ENCODE measurements around the gene HSPA12B.

HSPA12B gene, protein sequence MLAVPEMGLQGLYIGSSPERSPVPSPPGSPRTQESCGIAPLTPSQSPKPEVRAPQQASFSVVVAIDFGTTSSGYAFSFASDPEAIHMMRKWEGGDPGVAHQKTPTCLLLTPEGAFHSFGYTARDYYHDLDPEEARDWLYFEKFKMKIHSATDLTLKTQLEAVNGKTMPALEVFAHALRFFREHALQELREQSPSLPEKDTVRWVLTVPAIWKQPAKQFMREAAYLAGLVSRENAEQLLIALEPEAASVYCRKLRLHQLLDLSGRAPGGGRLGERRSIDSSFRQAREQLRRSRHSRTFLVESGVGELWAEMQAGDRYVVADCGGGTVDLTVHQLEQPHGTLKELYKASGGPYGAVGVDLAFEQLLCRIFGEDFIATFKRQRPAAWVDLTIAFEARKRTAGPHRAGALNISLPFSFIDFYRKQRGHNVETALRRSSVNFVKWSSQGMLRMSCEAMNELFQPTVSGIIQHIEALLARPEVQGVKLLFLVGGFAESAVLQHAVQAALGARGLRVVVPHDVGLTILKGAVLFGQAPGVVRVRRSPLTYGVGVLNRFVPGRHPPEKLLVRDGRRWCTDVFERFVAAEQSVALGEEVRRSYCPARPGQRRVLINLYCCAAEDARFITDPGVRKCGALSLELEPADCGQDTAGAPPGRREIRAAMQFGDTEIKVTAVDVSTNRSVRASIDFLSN

DNA sequence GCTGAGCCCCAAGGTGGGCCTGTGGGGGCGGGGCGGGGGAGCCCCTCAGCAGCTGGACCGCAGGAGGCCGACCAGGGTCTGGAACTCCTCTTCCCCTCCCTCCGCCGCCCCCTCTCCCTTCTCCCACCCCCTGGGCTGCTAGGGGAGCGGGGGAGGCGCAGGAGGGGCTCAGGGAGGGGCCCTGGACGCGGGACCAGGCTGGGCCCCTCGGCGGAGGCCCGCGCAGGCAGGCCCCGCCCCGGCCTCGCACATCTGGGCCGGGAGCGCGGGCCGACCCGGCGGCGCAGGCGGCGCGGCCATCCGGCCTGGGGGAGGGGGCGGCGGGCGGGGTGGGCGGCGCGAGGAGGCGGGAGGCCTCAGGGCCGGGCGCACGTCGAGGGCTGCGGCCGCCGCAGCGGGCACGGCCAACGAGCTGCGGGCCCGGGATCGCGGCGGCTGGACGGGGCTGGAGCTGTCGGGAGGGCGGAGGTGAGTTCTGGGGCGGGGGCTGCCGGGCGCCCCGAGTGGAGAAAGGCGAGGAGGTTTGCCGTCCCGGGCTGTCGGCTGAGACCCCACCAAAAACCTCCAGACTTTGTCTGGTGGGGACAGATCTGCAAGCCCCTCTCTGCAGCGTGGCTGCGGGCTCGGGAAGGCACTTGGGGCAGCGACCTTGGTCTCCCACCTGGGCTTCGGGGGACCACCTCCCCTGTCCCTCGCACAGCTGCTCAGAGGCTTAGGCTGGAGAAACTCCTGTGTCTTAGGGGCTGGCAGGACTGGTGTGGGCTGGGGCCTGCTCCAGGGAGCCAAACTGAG lies at the start of gene HSPA12B:
TSS of gene HSPA12B (plus strand) at position 359 of the 792 bp plus-strand sequence. CDS start 5,990 bp downstream, outside the sequence.
- no peak for DNase-seq

DNA sequence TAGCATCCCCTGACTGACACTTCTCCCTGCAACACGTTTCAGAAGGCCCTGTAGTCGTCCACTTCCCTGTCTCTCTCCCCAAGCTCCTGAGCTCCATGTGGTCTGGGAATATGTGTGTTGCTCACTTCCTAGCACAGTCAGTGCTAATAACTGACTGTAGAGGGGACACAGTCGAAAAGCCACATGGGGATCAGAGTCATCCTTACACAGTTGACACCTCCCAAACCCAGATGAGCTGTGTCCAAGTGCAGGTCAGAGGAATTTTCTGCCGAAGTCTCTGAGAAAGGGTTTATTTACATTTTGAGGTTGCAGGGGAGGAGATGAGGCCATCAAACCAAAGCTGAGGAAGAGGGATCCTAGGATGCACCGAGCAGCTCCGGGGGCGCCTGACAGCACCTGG lies 47.1 kb upstream of the HSPA12B start:
- DNase-seq: no peak

DNA sequence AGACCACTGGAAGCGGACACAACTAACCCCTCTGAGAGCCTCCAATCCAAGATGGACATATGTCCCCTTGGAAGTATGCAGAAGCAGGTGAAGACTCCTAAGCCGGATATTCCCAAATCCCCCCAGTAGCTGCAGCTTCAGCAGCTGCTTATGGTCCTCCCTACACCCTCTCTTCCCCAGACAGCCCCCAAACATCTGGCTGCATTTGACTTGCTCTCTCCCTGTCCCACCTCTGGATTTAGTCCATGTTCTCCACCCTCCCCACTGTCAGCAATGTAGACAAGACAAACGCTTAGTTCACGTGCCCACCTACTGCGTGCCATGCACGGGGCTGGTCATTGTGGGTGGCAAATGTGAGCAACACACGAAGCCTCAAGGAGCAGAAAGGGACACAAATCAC lies 46.1 kb upstream of the HSPA12B start:
- no peak for DNase-seq

DNA sequence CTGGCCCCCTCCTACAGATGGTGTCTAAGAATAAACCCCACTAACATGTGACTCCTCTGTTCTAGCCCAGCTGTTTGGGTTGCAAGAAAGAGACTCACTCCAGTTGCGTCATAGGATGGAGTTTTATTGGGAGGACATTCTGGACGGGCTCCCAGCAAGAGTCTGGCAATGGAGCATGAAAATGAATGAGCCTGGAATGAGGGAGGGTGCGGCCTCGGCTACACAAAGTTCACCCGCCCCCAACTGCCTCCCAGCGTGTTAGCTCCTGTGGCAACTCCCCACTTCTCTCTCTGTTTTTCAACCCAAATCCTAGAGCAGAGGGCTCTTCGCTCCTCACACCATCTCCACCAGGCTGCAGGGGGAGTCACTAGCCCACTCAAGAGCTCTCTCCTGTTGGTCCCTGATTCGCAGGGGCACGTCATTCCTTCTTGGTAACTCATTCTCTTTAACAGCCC lies 45.6 kb upstream of the HSPA12B start:
- DNase-seq: no peak

DNA sequence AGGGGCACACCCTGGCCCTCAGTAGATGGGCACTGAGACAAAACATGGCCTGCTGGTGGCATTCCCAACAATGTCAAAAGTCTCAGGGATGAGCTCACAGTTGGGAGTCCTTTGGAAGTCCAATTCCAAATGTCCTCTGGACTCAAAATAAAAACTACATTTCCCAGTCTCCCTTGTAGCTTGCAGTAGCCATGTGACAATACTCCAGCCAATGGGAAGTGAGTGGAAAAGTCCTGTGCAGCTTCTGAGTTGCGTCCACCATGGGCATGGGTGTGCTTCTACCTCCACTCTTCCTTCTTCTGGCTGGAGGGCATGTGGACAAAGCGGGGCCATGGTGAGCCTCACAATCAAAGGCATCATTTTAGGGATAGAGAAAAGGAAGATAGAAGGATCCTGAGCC lies 44.8 kb upstream of the HSPA12B start:
- peak in 1 of 2 experiments; percentile 47 for DNase-seq

DNA sequence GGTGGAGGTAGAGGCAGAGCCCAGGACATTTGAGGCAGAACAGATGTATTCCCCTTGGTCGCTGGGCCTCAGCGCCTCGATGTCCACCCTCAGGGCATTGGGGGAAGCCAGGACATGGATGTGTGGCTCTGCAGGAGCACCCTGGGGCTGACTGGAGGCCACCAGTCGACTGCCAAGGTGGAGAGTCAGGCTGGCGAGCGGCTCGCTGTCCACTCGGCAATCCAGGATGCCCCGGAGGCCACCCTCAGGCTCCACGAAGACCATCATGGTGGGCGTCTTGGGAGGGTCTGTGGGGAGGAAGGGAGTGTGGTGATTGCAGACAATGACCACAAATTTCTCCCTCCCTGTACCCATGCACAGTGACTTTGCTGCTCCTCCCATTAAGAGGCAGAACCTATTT lies 42.5 kb upstream of the HSPA12B start:
- no peak for DNase-seq

DNA sequence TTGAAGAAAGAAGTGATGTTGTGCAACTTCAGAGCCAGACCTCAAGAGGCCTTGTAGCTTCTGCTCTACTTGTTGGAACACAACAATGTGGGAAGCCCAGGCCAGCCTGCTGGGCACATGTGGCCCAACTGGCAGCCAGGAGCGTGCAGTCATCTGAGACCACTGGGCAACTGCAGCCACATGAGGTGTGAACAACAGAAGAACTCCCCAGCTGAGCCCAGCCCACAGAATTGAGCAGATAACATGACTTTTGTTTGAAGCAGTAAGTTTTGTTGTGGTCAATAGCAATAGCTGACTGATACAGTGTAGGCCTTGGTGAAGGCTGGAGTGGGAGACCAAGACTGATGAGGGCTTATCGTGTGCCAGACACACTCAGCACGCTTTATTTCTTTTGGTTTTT lies 42.1 kb upstream of the HSPA12B start:
- no peak for DNase-seq

DNA sequence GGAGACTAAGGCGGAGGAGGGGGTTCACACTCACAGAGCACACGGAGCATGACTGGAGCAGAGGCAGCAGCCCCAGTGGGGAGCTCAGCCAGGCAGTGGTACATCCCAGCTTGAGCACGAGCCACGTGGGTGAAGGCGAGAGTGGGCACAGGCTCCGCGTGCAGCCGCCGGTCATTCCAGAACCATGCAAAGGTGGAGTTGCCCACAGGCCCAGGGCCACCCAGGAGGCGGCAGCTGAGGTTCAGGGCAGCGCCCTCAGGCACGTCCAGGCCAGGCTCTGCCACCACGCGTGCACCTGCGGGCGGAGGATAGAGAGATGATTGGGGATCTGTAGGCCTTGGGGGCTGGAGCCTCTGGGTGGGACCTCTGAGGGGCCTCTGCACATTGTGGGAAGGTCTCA lies 41.2 kb upstream of the HSPA12B start:
- DNase-seq: no peak

DNA sequence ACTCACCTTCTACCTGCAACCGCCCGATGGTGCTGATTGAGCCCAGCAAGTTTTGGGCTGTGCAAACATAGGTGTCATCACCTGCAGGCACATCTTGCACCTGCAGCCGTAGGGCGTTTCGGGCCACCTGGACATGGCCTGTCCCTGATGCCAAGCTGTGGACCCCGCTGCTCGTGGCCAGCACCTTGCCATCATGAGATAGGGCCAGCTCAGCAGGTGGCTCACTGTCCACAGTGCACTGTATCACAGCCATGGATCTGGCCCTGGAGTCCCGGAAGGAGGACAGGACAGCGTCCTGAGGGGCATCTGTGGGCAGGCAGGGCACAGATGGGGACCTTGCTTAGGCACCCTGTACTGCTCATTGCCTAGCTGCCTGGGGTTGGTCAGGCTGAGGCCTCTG lies 40.6 kb upstream of the HSPA12B start:
- no peak for DNase-seq

DNA sequence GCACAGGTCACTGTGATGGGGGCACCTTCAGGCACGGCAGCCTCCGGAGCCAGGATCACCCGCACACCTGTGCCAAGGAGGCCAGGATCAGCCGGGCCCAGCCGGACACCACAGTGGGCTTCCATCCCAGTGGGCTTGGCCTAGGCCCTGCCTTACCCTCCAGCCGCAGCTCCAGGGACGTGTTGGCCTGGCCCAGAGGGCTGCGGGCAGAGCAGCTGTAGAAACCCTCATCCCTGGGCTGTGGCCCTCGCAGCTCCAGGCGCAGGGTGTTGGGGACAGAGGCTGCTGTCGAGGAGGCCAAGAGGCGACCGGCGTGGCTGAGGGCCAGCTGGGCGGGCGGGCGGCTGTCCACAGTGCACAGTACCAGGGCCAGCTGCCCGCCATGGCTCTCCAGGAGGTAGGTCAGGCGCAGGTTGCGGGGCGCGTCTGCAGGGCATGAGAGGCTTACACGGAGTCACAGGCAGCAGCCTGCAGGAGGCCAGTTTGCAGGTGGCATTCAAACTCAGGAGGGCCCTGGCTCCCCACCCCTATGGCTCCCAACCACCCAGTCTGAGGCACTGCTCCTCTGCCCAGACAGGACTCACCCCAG lies 39.7 kb upstream of the HSPA12B start:
- DNase-seq: no peak

DNA sequence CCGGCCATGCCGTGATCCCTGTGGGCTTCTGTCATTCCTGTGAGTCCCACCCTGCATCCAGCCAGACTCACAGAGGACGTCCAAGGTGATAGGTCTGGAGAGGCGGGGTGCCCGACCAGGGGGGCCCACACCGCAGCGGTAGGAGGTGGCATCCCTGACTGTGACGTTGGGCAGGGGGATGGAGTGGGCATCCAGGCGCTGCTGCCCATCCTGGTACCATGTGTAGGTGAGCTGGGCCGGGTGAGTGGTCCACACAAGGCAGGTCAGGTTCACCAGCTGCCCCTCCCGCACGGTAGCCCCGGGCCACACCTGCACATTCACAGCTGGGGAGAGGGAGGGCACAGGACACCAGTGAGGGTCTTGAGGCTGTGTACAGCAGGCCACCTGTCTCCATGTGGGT lies 39.1 kb upstream of the HSPA12B start:
- no peak for DNase-seq

DNA sequence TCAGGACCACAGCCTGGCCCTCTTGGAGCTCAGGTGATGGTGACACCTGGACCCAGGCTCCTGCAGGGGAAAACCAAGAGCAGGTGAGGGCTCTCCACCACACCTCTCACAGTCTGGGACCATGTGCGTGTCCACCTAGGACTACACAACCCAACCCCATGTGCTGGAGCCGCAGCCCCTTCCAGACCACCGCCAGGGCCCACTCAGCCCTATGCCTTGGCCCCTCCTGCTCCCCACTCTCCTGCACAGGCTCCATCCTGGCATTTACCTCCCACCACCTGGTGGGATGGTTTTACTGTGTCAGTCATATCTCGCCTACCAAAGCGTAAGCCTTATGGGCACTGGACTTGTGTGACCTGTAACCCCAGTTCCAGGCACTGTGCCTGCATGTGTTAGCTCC lies 37.6 kb upstream of the HSPA12B start:
- no peak for DNase-seq

DNA sequence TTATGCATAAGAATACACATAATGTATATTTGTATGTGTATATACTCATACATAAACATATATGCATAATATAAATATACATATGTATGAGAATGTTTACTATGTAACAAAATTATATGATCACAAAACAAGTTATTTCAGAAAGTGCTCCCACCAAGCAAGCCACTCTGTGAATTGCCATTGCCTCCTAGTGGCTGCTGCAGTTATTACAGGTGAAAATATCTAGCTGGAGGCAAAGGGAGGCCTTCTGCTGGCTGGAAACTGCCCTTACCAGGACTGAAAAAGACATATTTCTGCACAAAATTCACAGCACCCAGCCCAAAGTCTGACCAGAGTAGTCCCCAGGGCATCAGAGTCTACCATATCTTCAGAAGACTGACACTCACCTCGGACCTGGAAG lies 36.3 kb upstream of the HSPA12B start:
- DNase-seq: peak; percentile 16 to 50

DNA sequence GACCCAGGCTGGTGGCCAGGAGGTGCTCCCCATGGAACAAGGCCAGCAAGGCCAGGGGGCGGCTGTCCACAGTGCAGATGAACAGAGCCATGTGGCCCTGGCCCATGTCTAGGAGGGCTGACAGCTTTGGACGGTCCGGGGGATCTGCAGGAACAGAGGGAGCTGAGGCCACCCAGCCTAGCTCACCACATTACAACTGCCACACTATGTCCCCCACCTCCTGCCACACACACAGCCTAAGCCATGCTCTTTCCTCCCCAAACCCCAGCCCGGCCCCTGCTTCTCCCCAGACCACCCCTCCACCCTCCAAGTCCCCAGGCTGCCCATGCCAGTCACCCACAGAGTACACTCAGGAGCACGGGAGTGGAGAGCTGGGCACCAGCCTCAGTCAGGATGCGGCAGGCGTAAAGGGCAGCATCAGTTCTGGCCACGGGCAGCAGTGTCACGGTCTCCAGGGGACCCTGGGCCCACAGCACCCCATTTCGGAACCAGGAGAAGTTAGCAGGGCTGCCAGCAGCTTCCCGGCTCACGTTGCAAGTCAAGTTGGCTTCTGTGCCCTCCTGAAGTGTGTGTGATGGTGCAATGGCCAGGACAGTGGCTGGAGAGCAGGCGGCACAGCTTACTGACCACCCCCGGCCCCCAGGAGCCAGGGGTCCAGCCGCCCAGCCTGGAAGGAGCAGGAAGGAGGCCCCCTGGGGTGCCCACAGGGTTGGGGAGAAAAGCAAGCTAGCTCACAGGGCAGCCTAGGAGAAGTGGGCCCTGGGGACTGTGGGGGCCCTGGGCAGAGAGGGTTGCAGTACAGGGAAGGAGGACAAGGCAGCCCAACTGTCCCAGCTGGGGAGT lies 35.5 kb upstream of the HSPA12B start:
- DNase-seq: no peak

DNA sequence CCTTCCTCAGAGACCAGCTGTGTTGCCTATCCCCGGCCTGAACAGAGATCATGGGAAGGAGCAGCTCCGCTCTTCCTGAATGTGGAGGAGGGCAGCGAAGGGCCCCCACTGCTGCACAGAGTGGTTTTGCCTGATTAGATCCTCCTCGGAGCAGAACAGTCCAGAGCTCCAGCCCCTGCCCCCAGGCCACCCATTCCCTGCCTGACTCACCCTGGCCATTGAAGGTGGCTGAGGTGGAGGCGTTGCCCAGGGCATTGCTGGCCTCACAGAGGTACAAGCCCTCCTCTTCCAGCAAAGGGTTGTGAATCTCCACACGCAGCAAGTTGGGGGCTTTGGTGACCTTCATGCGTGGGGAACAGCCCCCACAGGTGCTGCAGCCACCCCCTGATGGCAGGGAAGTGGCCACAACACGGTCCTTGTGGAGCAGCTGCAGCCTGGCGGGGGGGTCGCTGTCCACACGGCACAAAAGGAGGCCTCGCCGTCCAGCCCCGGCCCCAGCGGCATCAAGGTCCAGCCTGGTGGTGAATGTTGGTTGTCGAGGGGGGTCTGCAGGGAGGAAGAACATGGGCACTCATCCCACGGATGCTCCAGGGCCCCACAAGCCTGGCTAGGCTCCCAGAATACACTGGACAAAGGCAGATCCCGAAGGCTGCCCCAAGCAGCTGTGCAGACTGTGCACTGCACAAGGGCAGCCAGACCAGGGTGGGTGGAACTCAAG lies 34.7 kb upstream of the HSPA12B start:
- DNase-seq: no peak

DNA sequence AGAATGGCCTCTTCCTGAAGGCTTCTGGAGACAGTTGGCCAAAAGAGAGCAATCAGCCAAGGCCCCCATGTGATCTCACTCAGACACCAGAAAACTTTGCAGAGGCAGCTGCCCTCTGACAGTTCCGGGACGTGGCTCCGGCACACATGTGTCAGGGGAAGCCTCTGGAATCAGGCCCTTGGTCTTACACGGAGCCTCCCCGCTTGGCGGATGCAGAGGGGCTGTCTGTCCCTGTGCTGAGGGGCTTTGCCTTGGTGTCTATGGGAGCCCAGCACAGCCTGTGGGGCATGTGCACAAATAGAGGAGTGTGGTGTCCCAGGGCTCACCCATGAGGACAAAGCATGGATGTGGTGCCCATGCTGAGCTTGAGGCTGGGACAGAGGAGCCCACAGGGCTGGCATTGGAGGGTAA lies 33.9 kb upstream of the HSPA12B start:
- no peak for DNase-seq

DNA sequence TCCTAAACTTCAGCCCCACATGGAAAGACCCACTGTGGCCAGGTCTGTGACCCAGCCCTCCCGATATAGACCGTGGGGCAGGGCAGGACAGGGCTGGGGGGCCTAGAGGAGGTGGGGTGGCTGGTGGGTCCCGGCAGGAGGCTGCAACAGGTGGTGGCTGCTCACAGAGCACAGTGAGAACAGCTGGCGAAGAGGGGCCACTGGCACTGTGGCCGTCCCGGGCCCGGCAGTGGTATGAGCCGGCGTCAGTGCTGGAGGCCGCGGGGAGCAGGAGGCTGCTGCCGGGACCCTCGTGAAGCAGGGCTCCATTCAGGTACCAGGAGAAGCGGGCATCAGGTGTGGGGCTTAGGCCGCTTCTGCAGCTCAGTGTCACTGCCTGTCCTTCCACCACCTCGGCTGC lies 33.4 kb upstream of the HSPA12B start:
- DNase-seq: no peak

DNA sequence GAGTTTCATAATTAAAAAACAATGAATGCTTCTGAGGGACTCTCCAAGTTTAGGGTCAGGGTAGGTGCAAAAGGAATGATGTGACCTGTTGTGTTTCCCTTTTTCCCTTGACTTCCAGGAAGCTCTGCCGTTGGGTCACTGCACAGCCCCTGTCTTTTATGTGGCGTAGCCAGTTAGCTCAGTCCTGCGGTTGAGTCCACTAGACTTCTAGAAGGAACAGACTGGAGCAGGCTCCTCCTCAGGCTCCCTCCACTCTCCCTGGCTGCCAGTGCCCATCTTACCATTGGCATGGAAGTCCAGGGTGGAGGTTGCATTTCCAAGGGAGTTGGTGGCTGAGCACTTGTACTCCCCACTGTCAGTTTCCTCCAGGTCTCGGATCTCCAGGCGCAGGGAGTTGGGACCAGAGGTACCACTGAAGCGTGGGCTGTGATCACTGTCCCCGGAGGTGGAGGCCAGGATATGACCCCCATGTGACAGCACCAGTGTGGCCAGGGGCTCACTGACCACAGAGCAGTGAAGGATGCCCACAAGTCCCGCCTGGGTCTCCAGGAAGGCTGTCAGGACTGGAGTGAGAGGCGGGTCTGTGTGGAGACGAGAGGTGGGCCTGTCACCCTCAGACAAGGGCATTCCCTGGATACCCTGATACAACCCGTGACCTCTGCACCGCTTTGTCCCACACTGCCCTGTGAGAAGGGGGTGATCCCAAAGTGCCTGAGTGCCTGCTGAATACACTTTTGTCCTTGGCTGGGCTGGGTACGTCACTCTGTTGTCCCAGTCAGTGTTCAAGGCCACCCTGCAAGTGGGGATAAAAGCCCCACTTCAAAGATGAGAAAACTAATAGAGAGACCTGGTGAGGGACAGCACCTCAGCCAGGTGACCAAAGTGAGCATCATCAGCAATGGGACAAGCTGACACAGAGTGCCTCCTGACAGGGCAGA lies 31.2 kb upstream of the HSPA12B start:
- DNase-seq: no peak

DNA sequence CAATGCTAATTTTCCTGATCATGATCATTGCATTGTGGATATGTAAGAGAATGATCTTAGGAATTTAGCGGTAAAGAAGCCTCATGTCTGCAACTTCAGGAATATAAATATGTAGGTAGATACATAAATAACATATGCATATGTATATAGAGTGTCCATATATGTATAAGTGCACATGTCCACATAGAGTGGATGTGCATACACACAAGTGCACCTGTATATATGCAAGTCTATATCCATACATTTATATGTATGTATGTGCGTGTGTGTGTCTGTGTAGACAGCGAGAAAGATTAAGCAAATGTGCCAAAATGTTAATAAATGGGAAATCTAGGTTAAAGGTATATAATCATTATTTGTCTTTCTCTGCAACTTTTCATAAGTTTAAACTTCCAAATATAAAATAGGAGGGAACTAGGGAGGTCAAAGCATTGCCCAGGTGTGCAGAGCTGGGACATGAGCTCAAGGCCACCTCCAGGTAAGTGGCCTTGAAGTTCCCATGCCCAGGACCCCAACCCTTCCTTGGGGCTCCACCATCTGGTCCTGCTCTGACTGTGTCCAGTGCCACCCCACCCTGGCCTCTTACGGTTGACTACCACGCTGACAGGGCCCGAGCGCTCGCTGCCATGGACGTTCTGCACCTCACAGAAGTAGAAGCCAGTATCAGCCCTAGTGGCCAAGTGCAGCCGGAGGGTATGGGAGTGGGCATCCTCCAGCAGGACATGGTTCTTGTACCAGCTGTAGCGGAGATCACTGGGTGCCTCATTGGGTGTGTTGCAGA lies 29.7 kb upstream of the HSPA12B start:
- no peak for DNase-seq

DNA sequence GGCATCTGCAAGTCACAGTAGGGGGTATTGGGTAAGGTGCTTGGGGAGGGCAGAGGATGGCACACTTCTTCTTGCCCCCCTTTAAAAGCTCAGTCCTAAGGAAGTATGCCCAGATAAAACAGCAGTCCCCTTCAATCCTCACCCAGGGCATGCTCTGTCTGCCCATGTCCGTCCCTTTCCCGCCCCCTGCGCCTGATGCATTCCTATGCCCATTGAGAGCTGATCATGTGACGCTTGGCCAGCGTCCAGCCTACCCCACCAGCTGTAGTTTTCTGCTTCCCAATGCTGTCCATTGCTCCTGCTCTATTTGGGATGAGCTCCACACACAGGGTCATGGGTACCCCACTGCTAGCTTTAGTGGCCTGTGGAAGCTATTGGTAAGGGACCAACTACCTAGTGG lies 28.4 kb upstream of the HSPA12B start:
- no peak for DNase-seq
